Naive thymus-derived CD4-positive, alpha-beta T cell (primary cell): ENCODE data around the gene MLC1. TPM values are rescaled to one million over a fixed set of nuclear protein-coding genes. Genes with fewer than 3 reads are reported as not detected.

ENCODE experiments used
- ATAC-seq: fragments of 150-1000 bp; cut with Tn5 transposase; 2 replicates; pipeline ENCODE4 v1.10.0; 2021; ENCODE audit warnings: mild to moderate bottlenecking, moderate library complexity
- CTCF ChIA-PET: fragments of 350-600 bp; sonication (Branson Sonifier 250); formaldehyde crosslinking; loops from one replicate; lab custom pipeline; 2021; ENCODE audit warnings: antibody characterized with exemption; lab: Charles Lee
- POLR2A ChIA-PET: fragments of 350-600 bp; sonication (Branson Sonifier 250); formaldehyde crosslinking; loops from one replicate; lab custom pipeline; 2021; ENCODE audit warnings: antibody characterized with exemption, inconsistent platforms; lab: Charles Lee
- DNase-seq, 9 donors: peaks; one replicate each; pipeline versions ENCODE4 v3.0.0 to v3.0.0-alpha.2; 2020 to 2022; ENCODE audit warnings: mixed read lengths in 1 of 9
- H3K27ac ChIP-seq: one replicate; pipeline ENCODE4 v1.7.0; 2013; ENCODE audit warnings: mild to moderate bottlenecking, low read depth, low read length, moderate library complexity
- H3K27me3 ChIP-seq, 2 donors: one replicate each; pipeline ENCODE4 v1.7.0; 2013; ENCODE audit warnings: low read length in 2 of 2, mild to moderate bottlenecking in 2 of 2, moderate library complexity in 2 of 2; ENCODE audit not compliant: control insufficient read depth in 2 of 2, insufficient read depth in 2 of 2
- H3K36me3 ChIP-seq, 3 experiments: 1 replicate in 2 of 3; 2 replicates in 1 of 3; pipeline ENCODE4 v1.7.0; 2013; ENCODE audit warnings: low read length in 3 of 3, mild to moderate bottlenecking in 3 of 3, moderate library complexity in 1 of 3; ENCODE audit not compliant: insufficient read depth in 3 of 3, control insufficient read depth in 2 of 3
- H3K4me1 ChIP-seq, 2 donors: one replicate each; pipeline ENCODE4 v1.7.0; 2013; ENCODE audit warnings: low read length in 2 of 2, mild to moderate bottlenecking in 2 of 2, moderate library complexity in 1 of 2; ENCODE audit not compliant: control insufficient read depth in 2 of 2, insufficient read depth in 2 of 2
- H3K4me3 ChIP-seq: 2 replicates; pipeline ENCODE4 v1.7.0; 2013; ENCODE audit warnings: mild to moderate bottlenecking, low read length
- H3K9me3 ChIP-seq, 3 experiments: 1 replicate in 2 of 3; 2 replicates in 1 of 3; pipeline ENCODE4 v1.7.0; 2013; ENCODE audit warnings: low read length in 3 of 3; ENCODE audit not compliant: control insufficient read depth in 2 of 3
- H3K27ac Mint-ChIP-seq, 9 donors: one replicate each; pipeline ENCODE4 v1.8.0; 2020 to 2022; ENCODE audit warnings: mixed read lengths in 9 of 9, mild to moderate bottlenecking in 8 of 9, moderate library complexity in 5 of 9, inconsistent platforms in 2 of 9
- H3K27me3 Mint-ChIP-seq, 5 donors: one replicate each; pipeline ENCODE4 v1.8.0; 2021 to 2022; ENCODE audit warnings: mixed read lengths in 5 of 5, mild to moderate bottlenecking in 1 of 5
- H3K36me3 Mint-ChIP-seq, 5 donors: one replicate each; pipeline ENCODE4 v1.8.0; 2020 to 2022; ENCODE audit warnings: mixed read lengths in 5 of 5, mild to moderate bottlenecking in 3 of 5, inconsistent platforms in 1 of 5
- H3K4me1 Mint-ChIP-seq, 7 donors: one replicate each; pipeline ENCODE4 v1.8.0; 2020 to 2022; ENCODE audit warnings: mixed read lengths in 7 of 7, mild to moderate bottlenecking in 3 of 7, inconsistent platforms in 1 of 7
- H3K4me3 Mint-ChIP-seq, 10 donors: one replicate each; pipeline ENCODE4 v1.8.0; 2020 to 2022; ENCODE audit warnings: mild to moderate bottlenecking in 10 of 10, mixed read lengths in 10 of 10, moderate library complexity in 6 of 10, inconsistent platforms in 2 of 10
- H3K9me3 Mint-ChIP-seq, 11 donors: one replicate each; pipeline ENCODE4 v1.8.0; 2020 to 2022; ENCODE audit warnings: mixed read lengths in 11 of 11, mild to moderate bottlenecking in 4 of 11, inconsistent platforms in 1 of 11, moderate library complexity in 1 of 11
- intact Hi-C, 2 donors: fragments of 100-400 bp; cut with micrococcal nuclease; formaldehyde crosslinking; loops; one replicate each; pipeline ENCODE4 v1.15.1; 2023
- polyA plus RNA-seq, 2 donors: library from polyadenylated mRNA; unstranded; fragments of 300-500 nt; fragmentation: Illumina TruSeq; gene quantifications; one replicate each; pipeline ENCODE4 v1.2.3, GENCODE V29; 2021
- total RNA-seq, 6 experiments: library from RNA in 5 of 6; stranded (reverse) in 5 of 6; gene quantifications; 1 replicate in 5 of 6; 2 replicates in 1 of 6; pipeline ENCODE4 v1.2.3 and lab custom pipeline; 2021 to 2026

Gene MLC1
- total and polyA plus RNA-seq, 7 experiments from 2014 or later, result 0.08 to 7.2 (median 0.48) TPM; not detected in 2

GRCh38 chr22:50032109-50032871, 52.9 kb downstream of the MLC1 start:
- no peaks in the 10 kb centered on the region for H3K36me3 ChIP-seq
- POLR2A ChIA-PET, result no interaction called here
- CTCF ChIA-PET, result interaction anchor here (1.1 to 3.8 kb wide), 4 partner anchors 39 to 265 kb away, joined by 3 to 45 read pairs (median 6); partner anchors contain the start of gene MLC1
- intact Hi-C loops, result loop anchor here in 1 of 2 donors (10.0 kb wide), 1 partner anchor 57 kb away; no protein-coding TSS in a partner anchor
- H3K27ac ChIP-seq, result no peak overlapping the region
- no peaks in the 10 kb centered on the region for H3K9me3 Mint-ChIP-seq
- H3K4me3 ChIP-seq, result no peak overlapping the region
- no peaks in the 10 kb centered on the region for H3K27me3 ChIP-seq
- no peak for DNase-seq
- no peak overlapping the region for H3K27ac Mint-ChIP-seq
- ATAC-seq, result no peak
- no peaks in the 10 kb centered on the region for H3K36me3 Mint-ChIP-seq
- H3K4me1 Mint-ChIP-seq, result peaks cover 0 to 12% (median 6%) of the 10 kb centered on the region in 7 donors
- H3K9me3 ChIP-seq, result no peaks in the 10 kb centered on the region
- H3K27me3 Mint-ChIP-seq, result peaks cover 0 to 24% (median 6%) of the 10 kb centered on the region in 5 donors
- H3K4me3 Mint-ChIP-seq, result no peak overlapping the region
- H3K4me1 ChIP-seq, result peaks cover 2 to 9% of the 10 kb centered on the region in 2 donors

- no peak for DNase-seq
Observed at GRCh38 chr22:50031189-50032091, 53.8 kb downstream of the MLC1 start.

GRCh38 chr22:50030297-50031188, 54.7 kb downstream of the MLC1 start:
- peak overlapping the region in 1 of 10 donors; percentile 34 for H3K4me3 Mint-ChIP-seq
- DNase-seq (peak; percentile 65 to 84 (median 80)), ATAC-seq (peak; percentile 95)
- H3K27me3 Mint-ChIP-seq, result peaks cover 0 to 27% (median 6%) of the 10 kb centered on the region in 5 donors
- Histone ChIP-seq H3K27me3 (no peaks in the 10 kb centered on the region), H3K27ac (no peak overlapping the region), H3K4me1 (peaks cover 2 to 9% of the 10 kb centered on the region in 2 donors), H3K4me3 (no peak overlapping the region), H3K9me3 (no peaks in the 10 kb centered on the region), H3K36me3 (no peaks in the 10 kb centered on the region)
- intact Hi-C loops, result loop anchor here (1.0 to 10.0 kb wide), 4 partner anchors 37 to 263 kb away; no protein-coding TSS in a partner anchor
- H3K36me3 Mint-ChIP-seq, result no peaks in the 10 kb centered on the region
- no peaks in the 10 kb centered on the region for H3K9me3 Mint-ChIP-seq
- H3K27ac Mint-ChIP-seq, result no peak overlapping the region
- ChIA-PET POLR2A (interaction anchor here (0.9 to 2.3 kb wide), 6 partner anchors 53 to 105 kb away, joined by 3 to 7 read pairs (median 4); partner anchors contain the start of gene PIM3), CTCF (interaction anchor here (0.6 to 3.8 kb wide), 12 partner anchors 12 to 265 kb away, joined by 3 to 45 read pairs (median 5); no protein-coding TSS in a partner anchor)
- peaks cover 0 to 12% (median 5%) of the 10 kb centered on the region in 7 donors for H3K4me1 Mint-ChIP-seq

More at GRCh38 chr22:50031189-50032091, 53.8 kb downstream of the MLC1 start:
- no peak for ATAC-seq
- no peak overlapping the region for H3K27ac ChIP-seq
- Mint-ChIP-seq H3K36me3 (no peaks in the 10 kb centered on the region), H3K27ac (no peak overlapping the region), H3K9me3 (no peaks in the 10 kb centered on the region), H3K27me3 (peaks cover 0 to 26% (median 6%) of the 10 kb centered on the region in 5 donors), H3K4me1 (peaks cover 0 to 12% (median 6%) of the 10 kb centered on the region in 7 donors), H3K4me3 (no peak overlapping the region)
- H3K36me3 ChIP-seq, result no peaks in the 10 kb centered on the region
- H3K9me3 ChIP-seq, result no peaks in the 10 kb centered on the region
- H3K4me3 ChIP-seq, result no peak overlapping the region
- no peaks in the 10 kb centered on the region for H3K27me3 ChIP-seq
- ChIA-PET POLR2A (interaction anchor here (2.3 kb wide), 1 partner anchor 101 kb away, joined by 7 read pairs; no protein-coding TSS in a partner anchor), CTCF (interaction anchor here (0.9 to 3.8 kb wide), 8 partner anchors 35 to 266 kb away, joined by 3 to 45 read pairs (median 6); partner anchors contain the start of gene MLC1)
- H3K4me1 ChIP-seq, result peaks cover 2 to 9% of the 10 kb centered on the region in 2 donors
- intact Hi-C loops, result loop anchor here in 1 of 2 donors (10.0 kb wide), 1 partner anchor 57 kb away; no protein-coding TSS in a partner anchor

GRCh38 chr22:50027639-50028537, 57.3 kb downstream of the MLC1 start:
- peak in 2 of 9 donors; percentile 22 to 35 for DNase-seq
- Mint-ChIP-seq H3K27ac (no peak overlapping the region), H3K36me3 (no peaks in the 10 kb centered on the region)

GRCh38 chr22:50025993-50026392, 59.2 kb downstream of the MLC1 start:
- ATAC-seq, result no peak
- CTCF ChIA-PET, result no interaction called here
- POLR2A ChIA-PET, result no interaction called here
- Mint-ChIP-seq H3K36me3 (no peaks in the 10 kb centered on the region), H3K27ac (no peak overlapping the region), H3K27me3 (peaks cover 0 to 7% (median 3%) of the 10 kb centered on the region in 5 donors), H3K9me3 (no peaks in the 10 kb centered on the region), H3K4me1 (peaks cover 0 to 6% (median 3%) of the 10 kb centered on the region in 7 donors), H3K4me3 (no peak overlapping the region)
- H3K9me3 ChIP-seq, result no peaks in the 10 kb centered on the region
- intact Hi-C loops, result no loop called here
- peaks cover 2 to 9% of the 10 kb centered on the region in 2 donors for H3K4me1 ChIP-seq
- no peak for DNase-seq
- no peaks in the 10 kb centered on the region for H3K27me3 ChIP-seq
- H3K27ac ChIP-seq, result no peak overlapping the region
- H3K4me3 ChIP-seq, result no peak overlapping the region
- H3K36me3 ChIP-seq, result no peaks in the 10 kb centered on the region

More at GRCh38 chr22:50027639-50028537, 57.3 kb downstream of the MLC1 start:
- ChIA-PET CTCF (no interaction called here), POLR2A (no interaction called here)
- Histone ChIP-seq H3K4me1 (peaks cover 2 to 9% of the 10 kb centered on the region in 2 donors), H3K27me3 (no peaks in the 10 kb centered on the region), H3K4me3 (no peak overlapping the region), H3K9me3 (no peaks in the 10 kb centered on the region), H3K36me3 (no peaks in the 10 kb centered on the region), H3K27ac (no peak overlapping the region)
- peaks cover 0 to 10% (median 3%) of the 10 kb centered on the region in 5 donors for H3K27me3 Mint-ChIP-seq
- peaks cover 0 to 6% (median 3%) of the 10 kb centered on the region in 7 donors for H3K4me1 Mint-ChIP-seq
- intact Hi-C loops, result no loop called here
- no peak overlapping the region for H3K4me3 Mint-ChIP-seq
- ATAC-seq, result peak; percentile 30
- H3K9me3 Mint-ChIP-seq, result no peaks in the 10 kb centered on the region
